Tibial nerve (tissue), 3 donors: ENCODE data around the gene RNF2.

ENCODE experiments used
- POLR2A ChIP-seq, 2 donors: fragments of 450-650 bp; IDR thresholded peaks; one replicate each; pipeline ENCODE4 v1.6.1; 2017; ENCODE audit warnings: antibody characterized with exemption in 2 of 2, mild to moderate bottlenecking in 2 of 2, moderate library complexity in 2 of 2
- TF ChIP-seq, protein P1 (sequence below), 5 experiments: fragments of 200-600 bp in 3 of 5; fragments of 450-650 bp in 2 of 5; sonication (generic) in 3 of 5; IDR thresholded peaks; one replicate each; pipeline ENCODE4 v1.5.1; 2016 to 2019; ENCODE audit warnings: antibody characterized with exemption in 5 of 5, mild to moderate bottlenecking in 3 of 5, moderate library complexity in 2 of 5

DNA sequence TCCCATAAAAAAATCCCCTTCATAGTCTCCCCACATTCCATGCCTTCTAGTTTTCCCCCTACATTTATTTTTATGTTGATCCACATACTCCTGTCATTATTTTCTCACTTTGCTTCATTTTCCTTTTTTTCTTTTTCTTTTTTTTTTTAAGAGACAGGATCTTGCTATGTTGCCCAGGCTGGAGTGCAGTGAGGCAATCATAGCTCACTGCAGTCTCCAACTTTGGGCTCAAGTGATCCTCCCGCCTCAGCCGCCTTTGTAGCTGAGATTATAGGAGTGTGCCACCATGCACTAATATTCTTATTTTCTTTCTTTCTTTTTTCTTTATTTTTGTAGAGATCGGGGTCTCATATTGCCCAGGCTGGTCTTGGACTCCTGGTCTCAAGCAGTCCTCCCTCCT lies 7.8 kb downstream of the RNF2 start:
- no peak for TF ChIP-seq POLR2A (IDR thresholded peaks at IDR 0.05)
- TF ChIP-seq, protein P1, sequence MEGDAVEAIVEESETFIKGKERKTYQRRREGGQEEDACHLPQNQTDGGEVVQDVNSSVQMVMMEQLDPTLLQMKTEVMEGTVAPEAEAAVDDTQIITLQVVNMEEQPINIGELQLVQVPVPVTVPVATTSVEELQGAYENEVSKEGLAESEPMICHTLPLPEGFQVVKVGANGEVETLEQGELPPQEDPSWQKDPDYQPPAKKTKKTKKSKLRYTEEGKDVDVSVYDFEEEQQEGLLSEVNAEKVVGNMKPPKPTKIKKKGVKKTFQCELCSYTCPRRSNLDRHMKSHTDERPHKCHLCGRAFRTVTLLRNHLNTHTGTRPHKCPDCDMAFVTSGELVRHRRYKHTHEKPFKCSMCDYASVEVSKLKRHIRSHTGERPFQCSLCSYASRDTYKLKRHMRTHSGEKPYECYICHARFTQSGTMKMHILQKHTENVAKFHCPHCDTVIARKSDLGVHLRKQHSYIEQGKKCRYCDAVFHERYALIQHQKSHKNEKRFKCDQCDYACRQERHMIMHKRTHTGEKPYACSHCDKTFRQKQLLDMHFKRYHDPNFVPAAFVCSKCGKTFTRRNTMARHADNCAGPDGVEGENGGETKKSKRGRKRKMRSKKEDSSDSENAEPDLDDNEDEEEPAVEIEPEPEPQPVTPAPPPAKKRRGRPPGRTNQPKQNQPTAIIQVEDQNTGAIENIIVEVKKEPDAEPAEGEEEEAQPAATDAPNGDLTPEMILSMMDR (IDR thresholded peaks at IDR 0.05): no peak
